ENCODE data around the gene CHTOP.
"Not testable (repeated sequence)": the region's sequence is repeated elsewhere in the genome, so short reads cannot be mapped to it uniquely, and the experiment has no call there.

CHTOP gene

GRCh38 chr1:153649863-153650235 is 16.0 kb downstream of the CHTOP start:
- TF ChIP-seq ZNF274 (IDR thresholded peaks at IDR 0.05; ENCODE audit: low read depth, low read length) = no peak
- no peak overlapping the region for H3K4me3 ChIP-seq (ENCODE audit: low read length)

GRCh38 chr1:153651771-153652170 is 17.9 kb downstream of the CHTOP start:
- no peak for TF ChIP-seq ZNF274 (IDR thresholded peaks at IDR 0.05; ENCODE audit: low read depth, low read length)
- no peak overlapping the region for H3K4me3 ChIP-seq (ENCODE audit: low read length)

- TF ChIP-seq ZNF274 (IDR thresholded peaks at IDR 0.05; ENCODE audit: low read depth, low read length) = no peak
- H3K4me3 ChIP-seq (ENCODE audit: low read length) = no peak overlapping the region
These were observed 19.1 kb downstream of the CHTOP start for GRCh38 chr1:153652805-153653500.

- TF ChIP-seq ZNF274 (IDR thresholded peaks at IDR 0.05; ENCODE audit: low read depth, low read length) = no peak
- no peak overlapping the region for H3K4me3 ChIP-seq (ENCODE audit: low read length)
These were observed 21.5 kb downstream of the CHTOP start for GRCh38 chr1:153655333-153655732.

- peak within 1 kb of the TSS; percentile 92 for H3K4me3 ChIP-seq (ENCODE audit: low read length)
- TF ChIP-seq ZNF274 (IDR thresholded peaks at IDR 0.05; ENCODE audit: low read depth, low read length) = no peak
These were observed 24.7 kb downstream of the CHTOP start, which contains the start of gene SNAPIN for GRCh38 chr1:153658400-153659174. SNAPIN (plus strand) TSS chr1:153658703; CDS start chr1:153658744, 41 bp downstream.

GRCh38 chr1:153659175-153659534 is 25.3 kb downstream of the CHTOP start:
- no peak for TF ChIP-seq ZNF274 (IDR thresholded peaks at IDR 0.05; ENCODE audit: low read depth, low read length)
- peak overlapping the region; percentile 92 for H3K4me3 ChIP-seq (ENCODE audit: low read length)

GRCh38 chr1:153659656-153660055 is 25.8 kb downstream of the CHTOP start:
- peak overlapping the region; percentile 92 for H3K4me3 ChIP-seq (ENCODE audit: low read length)
- no peak for TF ChIP-seq ZNF274 (IDR thresholded peaks at IDR 0.05; ENCODE audit: low read depth, low read length)

GRCh38 chr1:153661111-153661708 is 27.3 kb downstream of the CHTOP start:
- H3K4me3 ChIP-seq (ENCODE audit: low read length) = no peak overlapping the region
- no peak for TF ChIP-seq ZNF274 (IDR thresholded peaks at IDR 0.05; ENCODE audit: low read depth, low read length)

- TF ChIP-seq ZNF274 (IDR thresholded peaks at IDR 0.05; ENCODE audit: low read depth, low read length) = no peak
These were observed 28.4 kb downstream of the CHTOP start for GRCh38 chr1:153662269-153662668.

GRCh38 chr1:153663211-153663610 is 29.3 kb downstream of the CHTOP start:
- no peak overlapping the region for H3K4me3 ChIP-seq (ENCODE audit: low read length)
- no peak for TF ChIP-seq ZNF274 (IDR thresholded peaks at IDR 0.05; ENCODE audit: low read depth, low read length)

More at GRCh38 chr1:153662269-153662668, 28.4 kb downstream of the CHTOP start:
- H3K4me3 ChIP-seq (ENCODE audit: low read length) = no peak overlapping the region

- no peak for TF ChIP-seq ZNF274 (IDR thresholded peaks at IDR 0.05; ENCODE audit: low read depth, low read length)
These were observed 33.6 kb downstream of the CHTOP start for GRCh38 chr1:153667439-153667838.

GRCh38 chr1:153668672-153669071 is 34.8 kb downstream of the CHTOP start:
- not testable (repeated sequence) for H3K4me3 ChIP-seq (ENCODE audit: low read length)

More at GRCh38 chr1:153667439-153667838, 33.6 kb downstream of the CHTOP start:
- H3K4me3 ChIP-seq (ENCODE audit: low read length) = no peak overlapping the region

- peak overlapping the region; percentile 98 for H3K4me3 ChIP-seq (ENCODE audit: low read length)
- TF ChIP-seq ZNF274 (IDR thresholded peaks at IDR 0.05; ENCODE audit: low read depth, low read length) = no peak
These were observed 35.7 kb downstream of the CHTOP start for GRCh38 chr1:153669606-153670005.

- peak overlapping the region; percentile 98 for H3K4me3 ChIP-seq (ENCODE audit: low read length)
- no peak for TF ChIP-seq ZNF274 (IDR thresholded peaks at IDR 0.05; ENCODE audit: low read depth, low read length)
These were observed 36.5 kb downstream of the CHTOP start for GRCh38 chr1:153670257-153670858.
